Brain microvascular endothelial cell (primary cell): ENCODE measurements around the gene KLHL29.

ENCODE experiments used
- DNase-seq: peaks from one replicate; pipeline ENCODE4 v3.0.0-alpha.2; 2020
- H3K27ac ChIP-seq: fragments of 250-450 bp; sonication (Bioruptor Pico); 2 replicates; pipeline ENCODE4 v1.5.1; 2020; ENCODE audit warnings: mild to moderate bottlenecking, moderate library complexity
- H3K27me3 ChIP-seq: fragments of 250-450 bp; sonication (Bioruptor Pico); replicated peaks from 2 replicates; pipeline ENCODE4 v1.5.1; 2020; ENCODE audit warnings: mild to moderate bottlenecking
- H3K36me3 ChIP-seq: fragments of 250-450 bp; sonication (Bioruptor Pico); replicated peaks from 2 replicates; pipeline ENCODE4 v1.5.1; 2020; ENCODE audit warnings: mild to moderate bottlenecking
- H3K4me3 ChIP-seq: 2 replicates; pipeline ENCODE4 v1.5.1; 2011; ENCODE audit warnings: low read depth, mild to moderate bottlenecking, control low read depth, low read length, moderate library complexity
- CTCF ChIP-seq: IDR thresholded peaks from 2 replicates; pipeline ENCODE4 v1.5.1; 2011; ENCODE audit warnings: low read depth, mild to moderate bottlenecking, moderate library complexity, low read length, control low read depth, inconsistent platforms; ENCODE audit errors: missing control alignments
- in situ Hi-C: cut with HindIII; loops from 2 replicates; pipeline ENCODE4 v1.10.0; 2017; ENCODE audit warnings: low sequenced_read_pairs, low pct_ligation_motif_present

Gene KLHL29

GRCh38 chr2:23685706-23686105 is 300.7 kb downstream of the KLHL29 start:
- no peak for TF ChIP-seq CTCF
- in situ Hi-C loops = no loop called here
- H3K4me3 ChIP-seq = no peak overlapping the region
- DNase-seq = no peak
- no peaks in the 10 kb centered on the region for H3K36me3 ChIP-seq
- no peak overlapping the region for H3K27ac ChIP-seq
- no peaks in the 10 kb centered on the region for H3K27me3 ChIP-seq

DNA sequence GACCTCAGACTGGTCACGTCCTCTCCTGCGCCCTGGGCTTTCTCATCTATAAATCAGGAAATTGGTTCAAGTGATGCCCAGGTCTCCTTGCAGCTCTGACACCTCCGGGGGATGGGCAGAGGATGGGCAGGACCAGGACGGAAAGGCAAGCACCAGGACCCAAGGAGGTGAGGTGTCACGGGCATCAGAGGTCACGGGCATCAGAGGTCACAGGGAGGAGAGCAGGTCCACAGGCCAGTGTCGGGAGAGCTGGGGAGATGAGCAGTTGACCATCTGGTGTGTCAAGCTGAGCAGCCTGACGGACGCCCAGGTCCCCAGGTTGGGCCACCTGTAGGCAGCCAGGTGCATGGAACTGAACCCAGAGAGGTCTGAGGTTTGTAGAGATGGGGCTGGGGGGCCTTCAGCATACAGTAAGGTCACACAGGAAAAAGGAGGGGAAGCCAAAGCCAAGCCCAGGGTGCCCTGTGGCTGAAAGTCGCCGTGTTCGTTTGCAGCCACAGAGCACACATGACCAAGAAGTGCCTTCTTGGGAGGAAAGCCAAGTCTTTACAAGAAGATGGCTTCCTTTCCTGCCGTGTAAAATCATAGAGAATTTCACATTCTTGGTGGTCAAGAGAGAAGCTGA is 301.5 kb downstream of the KLHL29 start:
- no peaks in the 10 kb centered on the region for H3K27me3 ChIP-seq
- in situ Hi-C loops = no loop called here
- TF ChIP-seq CTCF = no peak
- no peaks in the 10 kb centered on the region for H3K36me3 ChIP-seq
- DNase-seq = no peak
- no peak overlapping the region for H3K4me3 ChIP-seq
- no peak overlapping the region for H3K27ac ChIP-seq

GRCh38 chr2:23687214-23687613 is 302.2 kb downstream of the KLHL29 start:
- no peaks in the 10 kb centered on the region for H3K27me3 ChIP-seq
- H3K4me3 ChIP-seq = no peak overlapping the region
- no peak for TF ChIP-seq CTCF
- H3K36me3 ChIP-seq = no peaks in the 10 kb centered on the region
- no peak overlapping the region for H3K27ac ChIP-seq
- in situ Hi-C loops = no loop called here
- no peak for DNase-seq

DNA sequence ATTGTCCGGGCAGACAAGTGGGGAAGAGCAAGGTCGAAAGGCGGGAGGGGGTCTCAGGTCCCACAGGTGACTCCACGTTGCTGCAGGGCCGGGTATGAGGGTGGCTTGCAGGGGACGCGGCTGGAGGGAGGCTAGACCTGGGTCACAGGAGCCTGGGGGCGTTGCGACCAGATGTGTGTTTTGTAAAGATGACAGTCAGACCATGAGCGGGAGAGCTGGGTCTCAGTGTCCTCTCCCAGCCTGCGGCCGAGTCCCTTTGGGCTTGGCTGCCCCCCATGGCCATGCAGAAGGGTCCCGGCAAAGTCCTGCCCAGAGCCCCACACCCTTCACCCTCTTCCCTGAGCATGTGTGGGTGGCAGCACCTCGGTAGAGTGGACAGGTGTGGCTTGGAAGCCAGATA is 302.7 kb downstream of the KLHL29 start:
- no peak for DNase-seq
- no peak for TF ChIP-seq CTCF
- Histone ChIP-seq H3K36me3 (no peaks in the 10 kb centered on the region), H3K27me3 (no peaks in the 10 kb centered on the region), H3K27ac (no peak overlapping the region), H3K4me3 (no peak overlapping the region)
- in situ Hi-C loops = no loop called here

DNA sequence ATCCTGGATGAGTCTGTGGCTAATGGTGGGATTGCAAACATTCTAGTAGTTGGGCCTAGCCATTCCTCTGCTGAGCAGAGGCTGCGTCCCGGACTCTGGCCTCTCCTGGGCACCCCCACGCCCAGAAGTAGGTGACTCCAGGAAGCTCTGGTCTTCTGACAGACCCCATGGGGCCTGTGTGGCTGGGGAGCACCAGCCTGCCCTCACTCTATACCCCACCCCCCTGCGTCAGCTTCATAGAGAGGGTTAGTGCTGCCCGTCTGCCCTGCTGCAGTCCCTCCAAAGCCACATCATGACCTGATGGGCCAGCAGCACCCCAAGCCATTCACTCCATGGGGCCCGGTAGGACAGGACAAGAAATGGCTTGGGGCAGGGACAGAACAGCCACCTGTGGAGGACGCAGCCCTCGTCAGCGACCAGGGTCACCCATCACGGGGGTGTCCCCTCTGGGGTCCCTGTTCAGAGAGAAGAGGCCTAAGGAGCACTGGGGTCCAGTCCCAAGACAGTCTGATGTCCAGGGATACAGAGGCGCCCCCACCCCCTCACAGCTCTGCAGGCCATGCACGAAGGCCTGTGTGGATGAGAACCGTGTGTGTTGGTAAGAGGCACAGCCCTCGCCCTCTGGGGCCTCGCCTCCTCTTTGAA is 303.6 kb downstream of the KLHL29 start:
- no peak for TF ChIP-seq CTCF
- Histone ChIP-seq H3K27me3 (no peaks in the 10 kb centered on the region), H3K27ac (no peak overlapping the region), H3K4me3 (no peak overlapping the region), H3K36me3 (no peaks in the 10 kb centered on the region)
- no peak for DNase-seq
- in situ Hi-C loops = no loop called here

- no peak for TF ChIP-seq CTCF
- no peak for DNase-seq
- in situ Hi-C loops = no loop called here
- no peaks in the 10 kb centered on the region for H3K36me3 ChIP-seq
- no peaks in the 10 kb centered on the region for H3K27me3 ChIP-seq
- no peak overlapping the region for H3K4me3 ChIP-seq
- H3K27ac ChIP-seq = no peak overlapping the region
Observed at GRCh38 chr2:23689131-23689700, 304.2 kb downstream of the KLHL29 start.
